ENCODE measurements around the gene CCDC149. TPM values are rescaled to one million over a fixed set of nuclear protein-coding genes. Genes with fewer than 3 reads are reported as not detected.

CCDC149 gene
- total and polyA plus RNA-seq, 5 experiments from 2014 or later = 0.21 TPM; not detected in 4

- Mint-ChIP-seq H3K27ac (no peak overlapping the region), H3K4me1 (no peaks in the 10 kb centered on the region), H3K27me3 (peaks cover 0 to 18% (median 2%) of the 10 kb centered on the region in 5 donors), H3K36me3 (peaks cover 0 to 7% (median 0%) of the 10 kb centered on the region in 3 donors), H3K4me3 (no peak overlapping the region), H3K9me3 (peaks cover 0 to 12% (median 2%) of the 10 kb centered on the region in 9 donors)
- ATAC-seq (no peak), DNase-seq (no peak)
- POLR2A ChIA-PET = no interaction called here
Observed at GRCh38 chr4:24816797-24817196, 96.0 kb downstream of the CCDC149 start.

GRCh38 chr4:24813732-24814131 is 99.1 kb downstream of the CCDC149 start:
- H3K27ac Mint-ChIP-seq = no peak overlapping the region
- POLR2A ChIA-PET = no interaction called here
- no peak for ATAC-seq

GRCh38 chr4:24810871-24811631 is 101.8 kb downstream of the CCDC149 start:
- peaks cover 0 to 7% (median 0%) of the 10 kb centered on the region in 3 donors for H3K36me3 Mint-ChIP-seq
- POLR2A ChIA-PET = no interaction called here
- no peak for DNase-seq
- no peak overlapping the region for H3K27ac Mint-ChIP-seq
- H3K4me1 Mint-ChIP-seq = no peaks in the 10 kb centered on the region
- H3K4me3 Mint-ChIP-seq = no peak overlapping the region
- H3K9me3 Mint-ChIP-seq = peaks cover 0 to 20% (median 2%) of the 10 kb centered on the region in 9 donors
- ATAC-seq = no peak
- H3K27me3 Mint-ChIP-seq = peaks cover 0 to 16% (median 3%) of the 10 kb centered on the region in 5 donors

More at GRCh38 chr4:24813732-24814131, 99.1 kb downstream of the CCDC149 start:
- no peaks in the 10 kb centered on the region for H3K4me1 Mint-ChIP-seq
- DNase-seq = no peak
- H3K4me3 Mint-ChIP-seq = no peak overlapping the region
- peaks cover 0 to 20% (median 2%) of the 10 kb centered on the region in 9 donors for H3K9me3 Mint-ChIP-seq
- peaks cover 0 to 24% (median 0%) of the 10 kb centered on the region in 5 donors for H3K27me3 Mint-ChIP-seq
- H3K36me3 Mint-ChIP-seq = peaks cover 0 to 7% (median 0%) of the 10 kb centered on the region in 3 donors

GRCh38 chr4:24809815-24810405 is 102.9 kb downstream of the CCDC149 start:
- H3K27ac Mint-ChIP-seq = no peak overlapping the region
- H3K36me3 Mint-ChIP-seq = peaks cover 0 to 7% (median 0%) of the 10 kb centered on the region in 3 donors
- POLR2A ChIA-PET = no interaction called here
- H3K9me3 Mint-ChIP-seq = peaks cover 0 to 20% (median 2%) of the 10 kb centered on the region in 9 donors
- no peak for ATAC-seq
- peaks cover 0 to 8% (median 0%) of the 10 kb centered on the region in 4 donors for H3K4me1 Mint-ChIP-seq
- DNase-seq = no peak
- H3K4me3 Mint-ChIP-seq = no peak overlapping the region
- peaks cover 0 to 16% (median 3%) of the 10 kb centered on the region in 5 donors for H3K27me3 Mint-ChIP-seq

GRCh38 chr4:24809376-24809775 is 103.5 kb downstream of the CCDC149 start:
- H3K4me1 Mint-ChIP-seq = peaks cover 0 to 9% (median 0%) of the 10 kb centered on the region in 4 donors
- DNase-seq = no peak
- H3K36me3 Mint-ChIP-seq = peaks cover 0 to 7% (median 0%) of the 10 kb centered on the region in 3 donors
- peaks cover 0 to 18% (median 3%) of the 10 kb centered on the region in 5 donors for H3K27me3 Mint-ChIP-seq
- POLR2A ChIA-PET = no interaction called here
- ATAC-seq = no peak
- H3K27ac Mint-ChIP-seq = no peak overlapping the region
- H3K4me3 Mint-ChIP-seq = no peak overlapping the region
- peaks cover 0 to 20% (median 2%) of the 10 kb centered on the region in 9 donors for H3K9me3 Mint-ChIP-seq

GRCh38 chr4:24808955-24809354 is 103.9 kb downstream of the CCDC149 start:
- H3K4me3 Mint-ChIP-seq = no peak overlapping the region
- DNase-seq (no peak), ATAC-seq (no peak)
- peaks cover 0 to 20% (median 3%) of the 10 kb centered on the region in 5 donors for H3K27me3 Mint-ChIP-seq
- peaks cover 0 to 7% (median 0%) of the 10 kb centered on the region in 3 donors for H3K36me3 Mint-ChIP-seq
- H3K27ac Mint-ChIP-seq = no peak overlapping the region
- H3K4me1 Mint-ChIP-seq = peaks cover 0 to 9% (median 0%) of the 10 kb centered on the region in 4 donors
- POLR2A ChIA-PET = no interaction called here
- peaks cover 0 to 20% (median 2%) of the 10 kb centered on the region in 9 donors for H3K9me3 Mint-ChIP-seq

GRCh38 chr4:24808261-24808660 is 104.6 kb downstream of the CCDC149 start:
- H3K4me3 Mint-ChIP-seq = no peak overlapping the region
- DNase-seq (no peak), ATAC-seq (no peak)
- peaks cover 0 to 26% (median 3%) of the 10 kb centered on the region in 5 donors for H3K27me3 Mint-ChIP-seq
- no peak overlapping the region for H3K27ac Mint-ChIP-seq
- peaks cover 0 to 20% (median 2%) of the 10 kb centered on the region in 9 donors for H3K9me3 Mint-ChIP-seq
- POLR2A ChIA-PET = no interaction called here
- H3K4me1 Mint-ChIP-seq = peaks cover 0 to 9% (median 0%) of the 10 kb centered on the region in 4 donors
- peaks cover 0 to 7% (median 0%) of the 10 kb centered on the region in 3 donors for H3K36me3 Mint-ChIP-seq

GRCh38 chr4:24807611-24808010 is 105.2 kb downstream of the CCDC149 start:
- H3K36me3 Mint-ChIP-seq = peaks cover 0 to 7% (median 0%) of the 10 kb centered on the region in 3 donors
- POLR2A ChIA-PET = no interaction called here
- DNase-seq = no peak
- peaks cover 0 to 16% (median 2%) of the 10 kb centered on the region in 9 donors for H3K9me3 Mint-ChIP-seq
- no peak overlapping the region for H3K4me3 Mint-ChIP-seq
- H3K27me3 Mint-ChIP-seq = peaks cover 3 to 30% (median 8%) of the 10 kb centered on the region in 5 donors
- H3K4me1 Mint-ChIP-seq = peaks cover 0 to 9% (median 0%) of the 10 kb centered on the region in 4 donors
- ATAC-seq = no peak
- peak overlapping the region in 1 of 10 donors; percentile 29 for H3K27ac Mint-ChIP-seq

GRCh38 chr4:24806206-24806990 is 106.4 kb downstream of the CCDC149 start:
- H3K36me3 Mint-ChIP-seq = no peaks in the 10 kb centered on the region
- POLR2A ChIA-PET = no interaction called here
- H3K9me3 Mint-ChIP-seq = peaks cover 0 to 4% (median 0%) of the 10 kb centered on the region in 9 donors
- H3K27ac Mint-ChIP-seq = no peak overlapping the region
- peaks cover 8 to 30% (median 19%) of the 10 kb centered on the region in 5 donors for H3K27me3 Mint-ChIP-seq
- ATAC-seq (no peak), DNase-seq (no peak)
- no peak overlapping the region for H3K4me3 Mint-ChIP-seq
- peaks cover 0 to 9% (median 0%) of the 10 kb centered on the region in 4 donors for H3K4me1 Mint-ChIP-seq

GRCh38 chr4:24805566-24805965 is 107.3 kb downstream of the CCDC149 start:
- peaks cover 0 to 2% (median 0%) of the 10 kb centered on the region in 9 donors for H3K9me3 Mint-ChIP-seq
- H3K27ac Mint-ChIP-seq = no peak overlapping the region
- peaks cover 15 to 36% (median 23%) of the 10 kb centered on the region in 5 donors for H3K27me3 Mint-ChIP-seq
- H3K4me3 Mint-ChIP-seq = no peak overlapping the region
- POLR2A ChIA-PET = no interaction called here
- H3K36me3 Mint-ChIP-seq = no peaks in the 10 kb centered on the region
- no peak for DNase-seq
- peaks cover 0 to 12% (median 3%) of the 10 kb centered on the region in 4 donors for H3K4me1 Mint-ChIP-seq
- ATAC-seq = no peak

- Mint-ChIP-seq H3K4me1 (peaks cover 0 to 14% (median 3%) of the 10 kb centered on the region in 4 donors), H3K4me3 (no peak overlapping the region), H3K27ac (no peak overlapping the region), H3K27me3 (peaks cover 15 to 40% (median 26%) of the 10 kb centered on the region in 5 donors), H3K9me3 (peaks cover 0 to 2% (median 0%) of the 10 kb centered on the region in 9 donors), H3K36me3 (no peaks in the 10 kb centered on the region)
- DNase-seq = no peak
- POLR2A ChIA-PET = interaction anchor here (0.5 kb wide), 1 partner anchor 91 kb away, joined by 4 read pairs; no protein-coding TSS in a partner anchor
- no peak for ATAC-seq
Observed at GRCh38 chr4:24805067-24805466, 107.8 kb downstream of the CCDC149 start.

- H3K27me3 Mint-ChIP-seq = peaks cover 26 to 56% (median 42%) of the 10 kb centered on the region in 5 donors
- peaks cover 2 to 15% (median 4%) of the 10 kb centered on the region in 4 donors for H3K4me1 Mint-ChIP-seq
- no peak overlapping the region for H3K4me3 Mint-ChIP-seq
- ATAC-seq (no peak), DNase-seq (no peak)
- POLR2A ChIA-PET = no interaction called here
- H3K9me3 Mint-ChIP-seq = peaks cover 0 to 2% (median 0%) of the 10 kb centered on the region in 9 donors
- H3K36me3 Mint-ChIP-seq = no peaks in the 10 kb centered on the region
- no peak overlapping the region for H3K27ac Mint-ChIP-seq
Observed at GRCh38 chr4:24802648-24803047, 110.2 kb downstream of the CCDC149 start.

All from naive thymus-derived CD8-positive, alpha-beta T cell (primary cell).